WTC11 (cell line): ENCODE data around the gene SRM. TPM values are rescaled to one million over a fixed set of nuclear protein-coding genes. Genes with fewer than 3 reads are reported as not detected.

Source experiments
- ATAC-seq: fragments of 200-7000 bp; cut with Tn5 transposase; 2 replicates; pipeline ENCODE4 v1.10.0; 2021; ENCODE audit warnings: mild to moderate bottlenecking, moderate library complexity
- CTCF ChIA-PET: fragments of 300-600 bp; sonication (Branson Sonifier 250); formaldehyde crosslinking; loops from one replicate; lab custom pipeline; 2021; ENCODE audit warnings: antibody characterized with exemption; lab: Charles Lee
- POLR2A ChIA-PET: fragments of 350-600 bp; sonication (Branson Sonifier 250); formaldehyde crosslinking; loops from one replicate; lab custom pipeline; 2021; ENCODE audit warnings: antibody characterized with exemption; lab: Charles Lee
- DNase-seq: peaks from one replicate; pipeline ENCODE4 v3.0.0; 2021; ENCODE audit warnings: low spot score
- H3K27ac Mint-ChIP-seq: 2 replicates; pipeline ENCODE4 v1.8.0; 2021; ENCODE audit warnings: mixed read lengths
- H3K27me3 Mint-ChIP-seq: 2 replicates; pipeline ENCODE4 v1.8.0; 2021; ENCODE audit warnings: low read depth, mild to moderate bottlenecking, moderate library complexity, mixed read lengths
- H3K36me3 Mint-ChIP-seq: 2 replicates; pipeline ENCODE4 v1.8.0; 2021; ENCODE audit warnings: mixed read lengths
- H3K4me1 Mint-ChIP-seq: 2 replicates; pipeline ENCODE4 v1.8.0; 2022; ENCODE audit warnings: mixed read lengths
- H3K4me3 Mint-ChIP-seq: 2 replicates; pipeline ENCODE4 v1.8.0; 2021; ENCODE audit warnings: mild to moderate bottlenecking, moderate library complexity, mixed read lengths
- H3K9me3 Mint-ChIP-seq: 2 replicates; pipeline ENCODE4 v1.8.0; 2021; ENCODE audit warnings: mixed read lengths
- CREB1 ChIP-seq: sonication (generic); formaldehyde crosslinking; IDR thresholded peaks from 2 replicates; pipeline ENCODE4 v1.8.0; 2023; ENCODE audit warnings: mild to moderate bottlenecking, missing genetic modification reagents
- CREM ChIP-seq: sonication (generic); formaldehyde crosslinking; IDR thresholded peaks from 2 replicates; pipeline ENCODE4 v1.8.1; 2022; ENCODE audit warnings: mild to moderate bottlenecking, missing genetic modification reagents, moderate library complexity
- FOXP1 ChIP-seq: sonication (generic); formaldehyde crosslinking; IDR thresholded peaks from 2 replicates; pipeline ENCODE4 v1.8.0; 2022; ENCODE audit warnings: missing genetic modification reagents, mild to moderate bottlenecking, moderate library complexity, borderline replicate concordance
- HMGA2 ChIP-seq: fragments of 250-450 bp; sonication (Bioruptor Pico); IDR thresholded peaks from 2 replicates; pipeline ENCODE4 v1.4.0; 2021; ENCODE audit warnings: mild to moderate bottlenecking, moderate library complexity
- NFYB ChIP-seq: sonication (generic); formaldehyde crosslinking; conservative IDR thresholded peaks from 2 replicates; pipeline ENCODE4 v1.8.0; 2022; ENCODE audit warnings: low read depth, missing genetic modification reagents
- NR2C2 ChIP-seq: sonication (generic); formaldehyde crosslinking; IDR thresholded peaks from 2 replicates; pipeline ENCODE4 v1.8.0; 2022; ENCODE audit warnings: mild to moderate bottlenecking, missing genetic modification reagents
- OVOL2 ChIP-seq: fragments of 250-450 bp; sonication (Bioruptor Pico); IDR thresholded peaks from 2 replicates; pipeline ENCODE4 v1.9.0; 2021; ENCODE audit warnings: mild to moderate bottlenecking, borderline replicate concordance
- RORB ChIP-seq: fragments of 250-450 bp; sonication (Bioruptor Pico); IDR thresholded peaks from 2 replicates; pipeline ENCODE4 v1.9.0; 2021; ENCODE audit warnings: mild to moderate bottlenecking
- SMAD3 ChIP-seq: sonication (generic); formaldehyde crosslinking; IDR thresholded peaks from 2 replicates; pipeline ENCODE4 v1.8.0; 2022; ENCODE audit warnings: missing genetic modification reagents, mild to moderate bottlenecking, borderline replicate concordance
- SMAD4 ChIP-seq: sonication (generic); formaldehyde crosslinking; IDR thresholded peaks from 2 replicates; pipeline ENCODE4 v1.8.0; 2022; ENCODE audit warnings: mild to moderate bottlenecking, missing genetic modification reagents
- ZBTB21 ChIP-seq: sonication (generic); formaldehyde crosslinking; IDR thresholded peaks from 2 replicates; pipeline ENCODE4 v1.8.1; 2023; ENCODE audit warnings: mild to moderate bottlenecking, missing genetic modification reagents, borderline replicate concordance
- ZNF121 ChIP-seq: sonication (generic); formaldehyde crosslinking; IDR thresholded peaks from 2 replicates; pipeline ENCODE4 v1.8.0; 2023; ENCODE audit warnings: missing genetic modification reagents
- ZNF138 ChIP-seq: sonication (generic); formaldehyde crosslinking; conservative IDR thresholded peaks from 2 replicates; pipeline ENCODE4 v1.8.1; 2022; ENCODE audit warnings: mild to moderate bottlenecking, moderate library complexity, missing genetic modification reagents
- ZNF232 ChIP-seq: sonication (generic); formaldehyde crosslinking; IDR thresholded peaks from 2 replicates; pipeline ENCODE4 v1.8.0; 2022; ENCODE audit warnings: mild to moderate bottlenecking, missing genetic modification reagents
- ZNF263 ChIP-seq: sonication (generic); formaldehyde crosslinking; IDR thresholded peaks from 2 replicates; pipeline ENCODE4 v1.8.1; 2022; ENCODE audit warnings: low read depth, mild to moderate bottlenecking, moderate library complexity, missing genetic modification reagents
- ZNF416 ChIP-seq: fragments of 250-450 bp; sonication (Bioruptor Pico); IDR thresholded peaks from 2 replicates; pipeline ENCODE4 v1.9.0; 2021; ENCODE audit warnings: mild to moderate bottlenecking, inconsistent platforms
- ZNF423 ChIP-seq: fragments of 250-450 bp; sonication (Bioruptor Pico); IDR thresholded peaks from 2 replicates; pipeline ENCODE4 v2.1.2; 2022; ENCODE audit warnings: mild to moderate bottlenecking, moderate library complexity
- total RNA-seq: library from RNA; stranded (reverse); gene quantifications from 3 replicates; pipeline ENCODE4 v1.2.3, GENCODE V29; 2021
- TF ChIP-seq, protein P1 (sequence below): sonication (generic); formaldehyde crosslinking; IDR thresholded peaks from 2 replicates; pipeline ENCODE4 v1.8.1; 2023; ENCODE audit warnings: mild to moderate bottlenecking, missing genetic modification reagents, moderate library complexity
- TF ChIP-seq, protein P2 (sequence below): sonication (generic); formaldehyde crosslinking; IDR thresholded peaks from 2 replicates; pipeline ENCODE4 v1.8.0; 2022; ENCODE audit warnings: mild to moderate bottlenecking, missing genetic modification reagents
- TF ChIP-seq, protein P3 (sequence below): sonication (generic); formaldehyde crosslinking; IDR thresholded peaks from 2 replicates; pipeline ENCODE4 v1.8.1; 2023; ENCODE audit warnings: mild to moderate bottlenecking, missing genetic modification reagents, borderline replicate concordance
- TF ChIP-seq, protein P4 (sequence below): sonication (generic); formaldehyde crosslinking; IDR thresholded peaks from 2 replicates; pipeline ENCODE4 v1.8.0; 2023; ENCODE audit warnings: mild to moderate bottlenecking, missing genetic modification reagents
- TF ChIP-seq, protein P5 (sequence below): sonication (generic); formaldehyde crosslinking; IDR thresholded peaks from 2 replicates; pipeline ENCODE4 v1.8.0; 2022; ENCODE audit warnings: mild to moderate bottlenecking, missing genetic modification reagents

The SRM gene
- total RNA-seq, 1 experiment from 2014 or later = 200 TPM

DNA sequence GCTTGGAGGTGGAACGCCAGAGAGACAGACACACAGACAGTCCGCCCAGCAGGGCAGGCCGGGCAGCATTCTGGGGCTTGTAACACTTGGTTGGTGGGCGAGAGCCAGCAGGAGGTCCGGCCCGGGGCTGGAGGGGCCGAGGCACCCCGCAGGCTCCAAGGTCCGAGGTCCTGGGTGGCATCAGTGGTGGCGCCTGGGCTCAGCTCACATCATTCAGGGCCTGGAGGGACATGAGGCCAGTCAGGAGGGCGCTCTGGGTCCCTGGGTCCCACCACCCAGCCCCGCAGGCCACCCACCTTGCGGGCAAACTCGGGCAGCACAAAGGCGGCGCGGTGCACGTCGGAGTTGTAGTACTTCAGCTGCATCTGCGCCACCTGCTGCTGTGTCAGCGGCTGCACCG is 5.2 kb downstream of the SRM start (continued):
- TF ChIP-seq RORB (CRISPR knock-in tag) (no peak), ZNF232 (CRISPR knock-in tag) (no peak), ZNF423 (CRISPR knock-in tag) (no peak), CREM (CRISPR knock-in tag) (no peak), FOXP1 (CRISPR knock-in tag) (no peak), ZNF416 (CRISPR knock-in tag) (no peak)
- TF ChIP-seq, protein P1, sequence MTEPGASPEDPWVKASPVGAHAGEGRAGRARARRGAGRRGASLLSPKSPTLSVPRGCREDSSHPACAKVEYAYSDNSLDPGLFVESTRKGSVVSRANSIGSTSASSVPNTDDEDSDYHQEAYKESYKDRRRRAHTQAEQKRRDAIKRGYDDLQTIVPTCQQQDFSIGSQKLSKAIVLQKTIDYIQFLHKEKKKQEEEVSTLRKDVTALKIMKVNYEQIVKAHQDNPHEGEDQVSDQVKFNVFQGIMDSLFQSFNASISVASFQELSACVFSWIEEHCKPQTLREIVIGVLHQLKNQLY = no peak

DNA sequence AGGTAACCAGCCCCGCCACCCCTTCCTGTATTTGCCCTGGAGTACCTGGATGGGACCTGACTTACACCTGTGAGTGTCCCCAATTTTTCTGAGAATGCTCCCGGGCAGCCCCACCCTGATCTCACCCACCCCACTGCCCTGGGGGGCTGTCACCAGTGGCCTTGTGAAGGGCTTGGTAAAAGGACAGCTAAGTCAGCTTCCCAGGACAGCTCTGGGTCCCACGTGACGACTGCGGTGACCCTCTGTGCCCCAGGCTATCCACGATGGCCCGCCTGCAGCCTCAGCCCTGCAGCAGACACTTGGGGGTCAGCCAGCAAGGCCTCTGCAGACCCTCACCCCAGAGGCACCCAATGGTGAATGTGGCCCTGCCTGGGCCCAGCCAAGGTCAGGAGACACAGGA is 5.6 kb downstream of the SRM start:
- Mint-ChIP-seq H3K4me1 (peaks cover 26% of the 10 kb centered on the region), H3K27ac (peak overlapping the region; percentile 27; the same call in 1 of the 2 replicates), H3K36me3 (peaks cover 23% of the 10 kb centered on the region), H3K27me3 (no peaks in the 10 kb centered on the region), H3K4me3 (no peak overlapping the region), H3K9me3 (no peaks in the 10 kb centered on the region)
- CTCF ChIA-PET = interaction anchor here (0.6 to 6.6 kb wide), 5 partner anchors 8 to 562 kb away, joined by 3 to 59 read pairs (median 3); partner anchors contain the start of gene TARDBP
- DNase-seq (no peak), ATAC-seq (no peak)
- POLR2A ChIA-PET = no interaction called here
- TF ChIP-seq CREM (CRISPR knock-in tag) (no peak), ZBTB21 (CRISPR knock-in tag) (0 out of 2 replicates have a peak, but pooled peaks have one; percentile 9), OVOL2 (CRISPR knock-in tag) (no peak), CREB1 (CRISPR knock-in tag) (no peak), HMGA2 (CRISPR knock-in tag) (no peak), ZNF138 (CRISPR knock-in tag) (no peak)
- TF ChIP-seq, all 79 proteins: peak for 1

DNA sequence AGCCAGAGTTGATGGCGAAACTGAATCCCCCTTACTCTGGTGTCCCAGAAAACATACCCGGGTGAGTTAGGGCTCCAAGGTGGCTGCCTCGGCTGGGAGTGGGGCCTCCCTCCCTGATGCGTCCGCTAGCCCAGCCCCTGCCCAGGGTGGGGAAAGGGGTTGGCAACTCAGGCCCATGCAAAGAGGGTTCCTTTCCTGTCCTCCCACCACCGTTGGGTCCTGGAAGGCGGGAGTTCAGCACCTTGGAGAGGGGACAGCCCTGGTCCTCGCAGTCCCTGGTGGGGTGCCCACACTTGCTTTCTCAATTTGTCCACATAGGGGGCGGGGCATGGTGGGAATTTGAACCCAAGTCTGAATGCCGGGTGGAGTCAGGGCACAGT is 6.1 kb downstream of the SRM start:
- POLR2A ChIA-PET = interaction anchor here (1.6 kb wide), 1 partner anchor 16 kb away, joined by 6 read pairs; no protein-coding TSS in a partner anchor
- Mint-ChIP-seq H3K4me3 (no peak overlapping the region), H3K9me3 (no peaks in the 10 kb centered on the region), H3K4me1 (peaks cover 24% of the 10 kb centered on the region), H3K27ac (no peak overlapping the region), H3K36me3 (peaks cover 21% of the 10 kb centered on the region), H3K27me3 (no peaks in the 10 kb centered on the region)
- ATAC-seq = peak; percentile 50
- CTCF ChIA-PET = interaction anchor here (1.5 to 6.6 kb wide), 3 partner anchors 8 to 16 kb away, joined by 9 to 59 read pairs (median 10); no protein-coding TSS in a partner anchor
- DNase-seq = peak; percentile 78
- peak; percentile 72 for TF ChIP-seq SMAD3 (CRISPR knock-in tag)
- peak; percentile 31; the same call in 1 of the 2 replicates for TF ChIP-seq ZNF121 (CRISPR knock-in tag)
- TF ChIP-seq, protein P2, sequence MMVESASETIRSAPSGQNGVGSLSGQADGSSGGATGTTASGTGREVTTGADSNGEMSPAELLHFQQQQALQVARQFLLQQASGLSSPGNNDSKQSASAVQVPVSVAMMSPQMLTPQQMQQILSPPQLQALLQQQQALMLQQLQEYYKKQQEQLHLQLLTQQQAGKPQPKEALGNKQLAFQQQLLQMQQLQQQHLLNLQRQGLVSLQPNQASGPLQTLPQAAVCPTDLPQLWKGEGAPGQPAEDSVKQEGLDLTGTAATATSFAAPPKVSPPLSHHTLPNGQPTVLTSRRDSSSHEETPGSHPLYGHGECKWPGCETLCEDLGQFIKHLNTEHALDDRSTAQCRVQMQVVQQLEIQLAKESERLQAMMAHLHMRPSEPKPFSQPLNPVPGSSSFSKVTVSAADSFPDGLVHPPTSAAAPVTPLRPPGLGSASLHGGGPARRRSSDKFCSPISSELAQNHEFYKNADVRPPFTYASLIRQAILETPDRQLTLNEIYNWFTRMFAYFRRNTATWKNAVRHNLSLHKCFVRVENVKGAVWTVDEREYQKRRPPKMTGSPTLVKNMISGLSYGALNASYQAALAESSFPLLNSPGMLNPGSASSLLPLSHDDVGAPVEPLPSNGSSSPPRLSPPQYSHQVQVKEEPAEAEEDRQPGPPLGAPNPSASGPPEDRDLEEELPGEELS (CRISPR knock-in tag) = peak; percentile 66; the same call in 1 of the 2 replicates
- TF ChIP-seq, protein P1 = no peak
- 0 out of 2 replicates have a peak, but pooled peaks have one; percentile 19 for TF ChIP-seq ZBTB21 (CRISPR knock-in tag)
- no peak for TF ChIP-seq ZNF263 (CRISPR knock-in tag)
- TF ChIP-seq SMAD4 (CRISPR knock-in tag) = peak; percentile 64; the same call in 1 of the 2 replicates
- TF ChIP-seq, protein P3, sequence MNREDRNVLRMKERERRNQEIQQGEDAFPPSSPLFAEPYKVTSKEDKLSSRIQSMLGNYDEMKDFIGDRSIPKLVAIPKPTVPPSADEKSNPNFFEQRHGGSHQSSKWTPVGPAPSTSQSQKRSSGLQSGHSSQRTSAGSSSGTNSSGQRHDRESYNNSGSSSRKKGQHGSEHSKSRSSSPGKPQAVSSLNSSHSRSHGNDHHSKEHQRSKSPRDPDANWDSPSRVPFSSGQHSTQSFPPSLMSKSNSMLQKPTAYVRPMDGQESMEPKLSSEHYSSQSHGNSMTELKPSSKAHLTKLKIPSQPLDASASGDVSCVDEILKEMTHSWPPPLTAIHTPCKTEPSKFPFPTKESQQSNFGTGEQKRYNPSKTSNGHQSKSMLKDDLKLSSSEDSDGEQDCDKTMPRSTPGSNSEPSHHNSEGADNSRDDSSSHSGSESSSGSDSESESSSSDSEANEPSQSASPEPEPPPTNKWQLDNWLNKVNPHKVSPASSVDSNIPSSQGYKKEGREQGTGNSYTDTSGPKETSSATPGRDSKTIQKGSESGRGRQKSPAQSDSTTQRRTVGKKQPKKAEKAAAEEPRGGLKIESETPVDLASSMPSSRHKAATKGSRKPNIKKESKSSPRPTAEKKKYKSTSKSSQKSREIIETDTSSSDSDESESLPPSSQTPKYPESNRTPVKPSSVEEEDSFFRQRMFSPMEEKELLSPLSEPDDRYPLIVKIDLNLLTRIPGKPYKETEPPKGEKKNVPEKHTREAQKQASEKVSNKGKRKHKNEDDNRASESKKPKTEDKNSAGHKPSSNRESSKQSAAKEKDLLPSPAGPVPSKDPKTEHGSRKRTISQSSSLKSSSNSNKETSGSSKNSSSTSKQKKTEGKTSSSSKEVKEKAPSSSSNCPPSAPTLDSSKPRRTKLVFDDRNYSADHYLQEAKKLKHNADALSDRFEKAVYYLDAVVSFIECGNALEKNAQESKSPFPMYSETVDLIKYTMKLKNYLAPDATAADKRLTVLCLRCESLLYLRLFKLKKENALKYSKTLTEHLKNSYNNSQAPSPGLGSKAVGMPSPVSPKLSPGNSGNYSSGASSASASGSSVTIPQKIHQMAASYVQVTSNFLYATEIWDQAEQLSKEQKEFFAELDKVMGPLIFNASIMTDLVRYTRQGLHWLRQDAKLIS (CRISPR knock-in tag) = no peak
- TF ChIP-seq, protein P4, sequence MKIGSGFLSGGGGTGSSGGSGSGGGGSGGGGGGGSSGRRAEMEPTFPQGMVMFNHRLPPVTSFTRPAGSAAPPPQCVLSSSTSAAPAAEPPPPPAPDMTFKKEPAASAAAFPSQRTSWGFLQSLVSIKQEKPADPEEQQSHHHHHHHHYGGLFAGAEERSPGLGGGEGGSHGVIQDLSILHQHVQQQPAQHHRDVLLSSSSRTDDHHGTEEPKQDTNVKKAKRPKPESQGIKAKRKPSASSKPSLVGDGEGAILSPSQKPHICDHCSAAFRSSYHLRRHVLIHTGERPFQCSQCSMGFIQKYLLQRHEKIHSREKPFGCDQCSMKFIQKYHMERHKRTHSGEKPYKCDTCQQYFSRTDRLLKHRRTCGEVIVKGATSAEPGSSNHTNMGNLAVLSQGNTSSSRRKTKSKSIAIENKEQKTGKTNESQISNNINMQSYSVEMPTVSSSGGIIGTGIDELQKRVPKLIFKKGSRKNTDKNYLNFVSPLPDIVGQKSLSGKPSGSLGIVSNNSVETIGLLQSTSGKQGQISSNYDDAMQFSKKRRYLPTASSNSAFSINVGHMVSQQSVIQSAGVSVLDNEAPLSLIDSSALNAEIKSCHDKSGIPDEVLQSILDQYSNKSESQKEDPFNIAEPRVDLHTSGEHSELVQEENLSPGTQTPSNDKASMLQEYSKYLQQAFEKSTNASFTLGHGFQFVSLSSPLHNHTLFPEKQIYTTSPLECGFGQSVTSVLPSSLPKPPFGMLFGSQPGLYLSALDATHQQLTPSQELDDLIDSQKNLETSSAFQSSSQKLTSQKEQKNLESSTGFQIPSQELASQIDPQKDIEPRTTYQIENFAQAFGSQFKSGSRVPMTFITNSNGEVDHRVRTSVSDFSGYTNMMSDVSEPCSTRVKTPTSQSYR (CRISPR knock-in tag) = peak; percentile 84
- no peak for TF ChIP-seq NFYB
- 0 out of 2 replicates have a peak, but pooled peaks have one; percentile 25 for TF ChIP-seq NR2C2 (CRISPR knock-in tag)
- TF ChIP-seq, protein P5, sequence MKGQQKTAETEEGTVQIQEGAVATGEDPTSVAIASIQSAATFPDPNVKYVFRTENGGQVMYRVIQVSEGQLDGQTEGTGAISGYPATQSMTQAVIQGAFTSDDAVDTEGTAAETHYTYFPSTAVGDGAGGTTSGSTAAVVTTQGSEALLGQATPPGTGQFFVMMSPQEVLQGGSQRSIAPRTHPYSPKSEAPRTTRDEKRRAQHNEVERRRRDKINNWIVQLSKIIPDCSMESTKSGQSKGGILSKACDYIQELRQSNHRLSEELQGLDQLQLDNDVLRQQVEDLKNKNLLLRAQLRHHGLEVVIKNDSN = no peak
